ENCODE data around the gene HBG1.
"Not testable (repeated sequence)": the region's sequence is repeated elsewhere in the genome, so short reads cannot be mapped to it uniquely, and the experiment has no call there.

Gene HBG1

GRCh38 chr11:5249807-5250396, at the start of gene HBG1:
TSS of gene HBG1 (minus strand) at chr11:5249857. CDS start at chr11:5249804, 53 bp downstream.
- DNase-seq (ENCODE audit: low read depth in 1 of 2, low spot score in 1 of 2); in situ Hi-C loops (cut with HindIII; ENCODE audit: low pct_unique_long_range_greater_than_20kb, low sequenced_read_pairs): not testable (repeated sequence)

- no peak for DNase-seq (ENCODE audit: low read depth in 1 of 2, low spot score in 1 of 2)
- TF ChIP-seq JUND (IDR thresholded peaks at IDR 0.05; ENCODE audit: low read depth) = no peak
- in situ Hi-C loops (cut with HindIII; ENCODE audit: low pct_unique_long_range_greater_than_20kb, low sequenced_read_pairs) = no loop called here
Measured at GRCh38 chr11:5298451-5298850, 48.8 kb upstream of the HBG1 start.

- TF ChIP-seq JUND (IDR thresholded peaks at IDR 0.05; ENCODE audit: low read depth) = no peak
- DNase-seq (ENCODE audit: low read depth in 1 of 2, low spot score in 1 of 2) = no peak
- in situ Hi-C loops (cut with HindIII; ENCODE audit: low pct_unique_long_range_greater_than_20kb, low sequenced_read_pairs) = no loop called here
Measured at GRCh38 chr11:5297721-5298323, 48.2 kb upstream of the HBG1 start.

- in situ Hi-C loops (cut with HindIII; ENCODE audit: low pct_unique_long_range_greater_than_20kb, low sequenced_read_pairs); DNase-seq (ENCODE audit: low read depth in 1 of 2, low spot score in 1 of 2): not testable (repeated sequence)
Measured at GRCh38 chr11:5294342-5294995, 44.8 kb upstream of the HBG1 start.

GRCh38 chr11:5293028-5293427, 43.4 kb upstream of the HBG1 start:
- no peak for TF ChIP-seq JUND (IDR thresholded peaks at IDR 0.05; ENCODE audit: low read depth)
- DNase-seq (ENCODE audit: low read depth in 1 of 2, low spot score in 1 of 2) = no peak
- in situ Hi-C loops (cut with HindIII; ENCODE audit: low pct_unique_long_range_greater_than_20kb, low sequenced_read_pairs) = no loop called here

- DNase-seq (ENCODE audit: low read depth in 1 of 2, low spot score in 1 of 2) = peak in 1 of 2 experiments; percentile 9
- in situ Hi-C loops (cut with HindIII; ENCODE audit: low pct_unique_long_range_greater_than_20kb, low sequenced_read_pairs) = no loop called here
- no peak for TF ChIP-seq JUND (IDR thresholded peaks at IDR 0.05; ENCODE audit: low read depth)
Measured at GRCh38 chr11:5291207-5291838, 41.7 kb upstream of the HBG1 start.

- no peak for DNase-seq (ENCODE audit: low read depth in 1 of 2, low spot score in 1 of 2)
- no peak for TF ChIP-seq JUND (IDR thresholded peaks at IDR 0.05; ENCODE audit: low read depth)
- in situ Hi-C loops (cut with HindIII; ENCODE audit: low pct_unique_long_range_greater_than_20kb, low sequenced_read_pairs) = no loop called here
Measured at GRCh38 chr11:5290106-5290505, 40.4 kb upstream of the HBG1 start.

- DNase-seq (ENCODE audit: low read depth in 1 of 2, low spot score in 1 of 2) = no peak
- in situ Hi-C loops (cut with HindIII; ENCODE audit: low pct_unique_long_range_greater_than_20kb, low sequenced_read_pairs) = no loop called here
- no peak for TF ChIP-seq JUND (IDR thresholded peaks at IDR 0.05; ENCODE audit: low read depth)
Measured at GRCh38 chr11:5289696-5290095, 40.0 kb upstream of the HBG1 start.

- TF ChIP-seq JUND (IDR thresholded peaks at IDR 0.05; ENCODE audit: low read depth) = no peak
- DNase-seq (ENCODE audit: low read depth in 1 of 2, low spot score in 1 of 2) = no peak
- in situ Hi-C loops (cut with HindIII; ENCODE audit: low pct_unique_long_range_greater_than_20kb, low sequenced_read_pairs) = no loop called here
Measured at GRCh38 chr11:5288906-5289550, 39.4 kb upstream of the HBG1 start.

GRCh38 chr11:5288108-5288905, 38.6 kb upstream of the HBG1 start:
- no peak for TF ChIP-seq JUND (IDR thresholded peaks at IDR 0.05; ENCODE audit: low read depth)
- DNase-seq (ENCODE audit: low read depth in 1 of 2, low spot score in 1 of 2) = no peak
- in situ Hi-C loops (cut with HindIII; ENCODE audit: low pct_unique_long_range_greater_than_20kb, low sequenced_read_pairs) = no loop called here

GRCh38 chr11:5286901-5287300, 37.2 kb upstream of the HBG1 start:
- in situ Hi-C loops (cut with HindIII; ENCODE audit: low pct_unique_long_range_greater_than_20kb, low sequenced_read_pairs) = no loop called here
- no peak for DNase-seq (ENCODE audit: low read depth in 1 of 2, low spot score in 1 of 2)
- TF ChIP-seq JUND (IDR thresholded peaks at IDR 0.05; ENCODE audit: low read depth) = no peak

GRCh38 chr11:5286351-5286750, 36.7 kb upstream of the HBG1 start:
- TF ChIP-seq JUND (IDR thresholded peaks at IDR 0.05; ENCODE audit: low read depth) = no peak
- no peak for DNase-seq (ENCODE audit: low read depth in 1 of 2, low spot score in 1 of 2)
- in situ Hi-C loops (cut with HindIII; ENCODE audit: low pct_unique_long_range_greater_than_20kb, low sequenced_read_pairs) = no loop called here
